GM12801 (cell line): ENCODE measurements around the gene C9orf72.

Experiments used
- CTCF ChIP-seq: IDR thresholded peaks from one replicate; pipeline ENCODE4 v1.5.1; 2011; ENCODE audit warnings: control low read depth; ENCODE audit not compliant: insufficient read length; ENCODE audit errors: extremely low read depth

Gene C9orf72

DNA sequence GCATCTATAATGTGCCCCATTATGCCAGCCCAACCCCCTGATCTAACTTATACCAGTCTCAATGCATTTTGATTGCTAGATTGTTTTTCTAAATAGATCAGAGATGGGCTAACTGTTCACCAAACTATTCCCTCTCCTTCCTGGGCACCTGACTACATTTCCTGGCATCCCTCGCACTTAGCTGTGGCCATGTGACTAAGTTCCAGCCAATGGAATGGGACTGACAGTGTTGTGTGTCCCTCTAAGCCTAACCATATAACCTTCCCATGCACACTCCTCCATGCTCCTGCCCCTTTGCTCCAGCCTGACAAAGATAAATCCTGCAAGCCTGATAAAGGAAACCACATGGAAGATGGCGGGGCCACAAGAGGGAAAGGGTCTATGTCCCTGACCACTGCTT, 61.5 kb downstream of the C9orf72 start:
- no peak for TF ChIP-seq CTCF

DNA sequence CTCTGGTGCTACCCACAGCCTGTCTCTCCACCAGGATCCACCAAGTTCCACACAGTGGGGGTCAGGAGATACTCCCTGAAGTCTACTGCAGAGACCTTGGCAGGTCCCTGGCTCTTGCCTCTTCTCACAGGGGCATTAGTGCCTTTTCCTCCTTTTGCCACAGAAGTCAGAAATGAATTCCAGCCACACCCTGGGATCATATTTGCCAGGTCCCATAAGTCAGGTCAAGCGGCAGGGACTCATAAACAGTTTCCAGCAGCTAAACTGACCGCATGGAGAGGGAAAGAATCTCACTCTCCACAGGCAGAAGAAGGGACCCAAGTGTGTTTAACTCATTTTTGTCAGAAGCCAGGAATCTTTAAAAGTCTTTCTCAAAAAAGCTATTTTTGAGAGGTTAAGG, 62.5 kb downstream of the C9orf72 start:
- TF ChIP-seq CTCF: no peak

GRCh38 chr9:27506981-27507380, 66.3 kb downstream of the C9orf72 start:
- TF ChIP-seq CTCF: no peak

- TF ChIP-seq CTCF: no peak
Observed at GRCh38 chr9:27505744-27506161, 67.5 kb downstream of the C9orf72 start.

- no peak for TF ChIP-seq CTCF
Observed at GRCh38 chr9:27504259-27504658, 69.0 kb downstream of the C9orf72 start.

GRCh38 chr9:27503623-27504022, 69.7 kb downstream of the C9orf72 start:
- no peak for TF ChIP-seq CTCF

DNA sequence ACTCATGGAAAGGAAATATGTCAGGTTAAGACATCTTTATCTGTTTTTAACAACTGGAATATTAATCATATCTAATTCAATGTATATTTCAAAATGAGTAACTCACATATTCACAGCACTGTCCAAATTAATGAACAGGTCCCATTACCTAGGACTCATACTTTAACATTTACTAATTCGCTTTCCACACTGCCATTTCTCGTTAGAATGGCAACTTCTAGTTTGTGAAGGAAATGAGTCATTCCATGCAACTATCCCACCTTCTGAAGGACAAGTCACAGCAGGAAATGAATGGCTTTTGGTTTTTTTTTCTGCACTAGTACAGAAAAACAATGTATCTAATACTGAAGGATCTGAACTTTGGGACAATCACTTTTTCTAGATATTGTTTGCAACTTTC, 73.8 kb downstream of the C9orf72 start:
- TF ChIP-seq CTCF: no peak

DNA sequence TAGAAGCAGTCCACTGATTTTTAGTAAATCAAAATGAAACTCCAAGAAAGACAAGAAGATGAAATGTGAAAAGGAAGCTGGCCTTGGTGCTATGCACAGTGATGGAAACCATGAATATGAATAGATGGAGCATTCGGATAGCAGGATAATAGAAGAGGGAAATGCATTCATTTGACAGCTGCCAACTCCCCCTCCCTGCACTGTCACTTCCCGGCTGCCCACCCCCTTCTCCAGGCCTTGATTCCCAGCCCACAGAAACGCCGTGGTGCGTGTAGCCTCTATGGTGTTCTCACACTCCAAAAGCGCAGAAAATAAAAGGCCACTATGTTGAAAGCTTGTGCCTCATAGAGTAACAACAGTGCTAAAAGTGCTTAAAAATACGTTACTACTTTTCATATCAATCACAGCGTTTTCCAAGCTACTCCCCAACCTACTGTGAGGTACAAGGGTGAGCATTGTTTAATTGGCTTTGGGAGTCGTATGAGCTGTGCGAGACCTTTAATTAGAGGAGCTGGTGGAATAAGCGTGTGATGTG, 75.3 kb downstream of the C9orf72 start:
- TF ChIP-seq CTCF: no peak
